PC-3 (cell line): ENCODE results near the gene TWF2.

Experiments used
- CTCF ChIP-seq: fragments of 300-600 bp; sonication (generic); conservative IDR thresholded peaks from 2 replicates; pipeline ENCODE4 v1.5.1; 2017; ENCODE audit warnings: antibody characterized with exemption, low read depth, mild to moderate bottlenecking, low read length
- EZH2phosphoT487 ChIP-seq: fragments of 300-600 bp; sonication (generic); IDR thresholded peaks from 2 replicates; pipeline ENCODE4 v1.6.1; 2018; ENCODE audit warnings: mild to moderate bottlenecking, antibody characterized with exemption, low read length, borderline replicate concordance

GRCh38 chr3:52183786-52184445 is 55.0 kb downstream of the TWF2 start:
- TF ChIP-seq CTCF (no peak), EZH2phosphoT487 (no peak)
